ENCODE measurements around the gene RRAD.

RRAD gene

GRCh38 chr16:66914541-66914940 lies 10.8 kb downstream of the RRAD start:
- DNase-seq, result no peak

- DNase-seq, result no peak
Observed at GRCh38 chr16:66913711-66914110, 11.6 kb downstream of the RRAD start.

GRCh38 chr16:66913081-66913480 lies 12.3 kb downstream of the RRAD start:
- no peak for DNase-seq

- DNase-seq, result no peak
Observed at GRCh38 chr16:66911801-66912200, 13.5 kb downstream of the RRAD start.

- DNase-seq, result no peak
Observed at GRCh38 chr16:66911112-66911511, 14.2 kb downstream of the RRAD start.

- DNase-seq, result no peak
Observed at GRCh38 chr16:66910175-66910940, 15.0 kb downstream of the RRAD start.

GRCh38 chr16:66908762-66909559 lies 16.4 kb downstream of the RRAD start:
- DNase-seq, result no peak

GRCh38 chr16:66908116-66908515 lies 17.2 kb downstream of the RRAD start:
- DNase-seq, result no peak

GRCh38 chr16:66906916-66907836 lies 18.2 kb downstream of the RRAD start:
- DNase-seq, result no peak

GRCh38 chr16:66905633-66906539 lies 19.4 kb downstream of the RRAD start:
- no peak for DNase-seq

GRCh38 chr16:66904846-66905632 lies 20.3 kb downstream of the RRAD start:
- DNase-seq, result no peak

GRCh38 chr16:66904428-66904845 lies 20.9 kb downstream of the RRAD start:
- DNase-seq, result no peak

- no peak for DNase-seq
Observed at GRCh38 chr16:66903544-66904427, 21.5 kb downstream of the RRAD start.

GRCh38 chr16:66902648-66903543 lies 22.4 kb downstream of the RRAD start:
- DNase-seq, result no peak

- no peak for DNase-seq
Observed at GRCh38 chr16:66901626-66902025, 23.7 kb downstream of the RRAD start.

GRCh38 chr16:66900721-66901441 lies 24.5 kb downstream of the RRAD start:
- no peak for DNase-seq

- peak; percentile 45 to 52 for DNase-seq
Observed at GRCh38 chr16:66899945-66900710, 25.2 kb downstream of the RRAD start.
